GM23338 (cell line): ENCODE results near the gene C1QTNF5. TPM values are rescaled to one million over a fixed set of nuclear protein-coding genes. Genes with fewer than 3 reads are reported as not detected.

Source experiments
- ATAC-seq: fragments of 200-7000 bp; cut with Tn5 transposase; 3 replicates; pipeline ENCODE4 v1.9.1; 2020
- DNase-seq: peaks from one replicate; pipeline ENCODE4 v3.0.0-alpha.2; 2015; ENCODE audit warnings: low spot score
- H2AFZ ChIP-seq: fragments of 200-600 bp; sonication (generic); 2 replicates; pipeline ENCODE4 v1.8.0; 2016; ENCODE audit warnings: antibody characterized with exemption, mild to moderate bottlenecking, moderate library complexity
- H3F3A ChIP-seq: fragments of 200-600 bp; sonication (generic); replicated peaks from 2 replicates; pipeline ENCODE4 v1.8.0; 2017; ENCODE audit warnings: antibody characterized with exemption, mixed run types, low read depth
- H3K27ac ChIP-seq: fragments of 200-600 bp; sonication (generic); 2 replicates; pipeline ENCODE4 v1.6.1; 2016; ENCODE audit warnings: low read depth
- H3K27me3 ChIP-seq: fragments of 200-600 bp; sonication (generic); 2 replicates; pipeline ENCODE4 v1.8.0; 2016; ENCODE audit warnings: mild to moderate bottlenecking, mixed run types, moderate library complexity; ENCODE audit not compliant: insufficient read depth
- H3K36me3 ChIP-seq: fragments of 200-600 bp; sonication (generic); 2 replicates; pipeline ENCODE4 v1.8.0; 2016; ENCODE audit warnings: mild to moderate bottlenecking; ENCODE audit not compliant: insufficient read depth
- H3K4me1 ChIP-seq: fragments of 200-600 bp; sonication (generic); 2 replicates; pipeline ENCODE4 v1.8.0; 2016; ENCODE audit warnings: mild to moderate bottlenecking, moderate library complexity; ENCODE audit not compliant: insufficient read depth
- H3K4me2 ChIP-seq: fragments of 200-600 bp; sonication (generic); 2 replicates; pipeline ENCODE4 v1.7.1; 2017; ENCODE audit warnings: mixed run types
- H3K4me3 ChIP-seq: fragments of 200-600 bp; sonication (generic); 2 replicates; pipeline ENCODE4 v1.6.1; 2016; ENCODE audit warnings: mixed run types
- H3K79me2 ChIP-seq: fragments of 200-600 bp; sonication (generic); replicated peaks from 2 replicates; pipeline ENCODE4 v1.8.0; 2017; ENCODE audit warnings: mild to moderate bottlenecking; ENCODE audit not compliant: insufficient read depth
- H3K9me2 ChIP-seq: fragments of 200-600 bp; sonication (generic); 2 replicates; pipeline ENCODE4 v1.8.0; 2017; ENCODE audit not compliant: insufficient read depth
- H4K20me1 ChIP-seq: fragments of 200-600 bp; sonication (generic); replicated peaks from 2 replicates; pipeline ENCODE4 v1.8.0; 2017; ENCODE audit warnings: mild to moderate bottlenecking; ENCODE audit not compliant: insufficient read depth
- H3K27ac Mint-ChIP-seq: 2 replicates; pipeline ENCODE4 v1.8.0; 2020; ENCODE audit warnings: inconsistent platforms, mild to moderate bottlenecking, moderate library complexity, mixed read lengths
- H3K27me3 Mint-ChIP-seq: 3 replicates; pipeline ENCODE4 v1.8.0; 2022; ENCODE audit warnings: low read depth, mild to moderate bottlenecking, moderate library complexity, mixed read lengths, inconsistent platforms; ENCODE audit not compliant: insufficient read depth, poor library complexity
- H3K36me3 Mint-ChIP-seq: 3 replicates; pipeline ENCODE4 v1.8.0; 2021; ENCODE audit warnings: low read depth, mild to moderate bottlenecking, inconsistent platforms, moderate library complexity, mixed read lengths
- H3K4me1 Mint-ChIP-seq: 3 replicates; pipeline ENCODE4 v1.8.0; 2020; ENCODE audit warnings: mild to moderate bottlenecking, inconsistent platforms, mixed read lengths
- H3K4me3 Mint-ChIP-seq: 3 replicates; pipeline ENCODE4 v1.8.0; 2021; ENCODE audit warnings: moderate library complexity, mild to moderate bottlenecking, inconsistent platforms, mixed read lengths
- H3K9me3 Mint-ChIP-seq: 3 replicates; pipeline ENCODE4 v1.8.0; 2020; ENCODE audit warnings: moderate library complexity, mild to moderate bottlenecking, inconsistent platforms, mixed read lengths
- CREB1 ChIP-seq: fragments of 250-450 bp; sonication (Bioruptor Pico); IDR thresholded peaks from 2 replicates; pipeline ENCODE4 v1.5.0; 2020; ENCODE audit warnings: low read depth, mild to moderate bottlenecking, moderate library complexity
- EZH2phosphoT487 ChIP-seq: fragments of 200-600 bp; sonication (generic); IDR thresholded peaks from one replicate; pipeline ENCODE4 v1.8.1; 2018; ENCODE audit warnings: antibody characterized with exemption; ENCODE audit not compliant: unreplicated experiment
- STAT1 ChIP-seq: IDR thresholded peaks from one replicate; pipeline ENCODE4 v1.6.1; 2016; ENCODE audit warnings: antibody characterized with exemption; ENCODE audit not compliant: unreplicated experiment
- polyA plus RNA-seq: library from polyadenylated mRNA; unstranded; fragments of >200 nt; fragmentation: Nextera tagmentation; extraction: Ambion mirVana; gene quantifications from 2 replicates; pipeline ENCODE4 v1.2.1, GENCODE V29; 2016
- total RNA-seq: library from RNA; depleted of rRNA; stranded (reverse); fragments of >200 nt; shearing (Covaris generic); gene quantifications from 2 replicates; pipeline ENCODE4 v1.2.3, GENCODE V29; 2014
- TF ChIP-seq, protein P1 (sequence below), 2 experiments: fragments of 200-600 bp in 1 of 2; sonication (generic) in 1 of 2; conservative IDR thresholded peaks; 2 replicates each; pipeline versions ENCODE4 v1.5.1 to v1.6.1; 2016 to 2017; ENCODE audit warnings: antibody characterized with exemption in 2 of 2, low read depth in 2 of 2, mild to moderate bottlenecking in 2 of 2, moderate library complexity in 1 of 2
- TF ChIP-seq, protein P2 (sequence below): IDR thresholded peaks from 2 replicates; pipeline ENCODE4 v1.6.1; 2016; ENCODE audit warnings: antibody characterized with exemption

The C1QTNF5 gene
- total and polyA plus RNA-seq, 2 experiments from 2014 or later, result 1.9 TPM

- H3K79me2 ChIP-seq, result 0 out of 2 replicates have a peak, but pooled peaks cover 6% of the 10 kb centered on the region
- peaks cover 6% of the 10 kb centered on the region; the same call in 1 of the 2 replicates for H3F3A ChIP-seq
- Mint-ChIP-seq H3K9me3 (no peaks in the 10 kb centered on the region), H3K4me3 (no peak overlapping the region), H3K36me3 (peaks cover 54% of the 10 kb centered on the region), H3K4me1 (no peaks in the 10 kb centered on the region), H3K27ac (no peak overlapping the region), H3K27me3 (no peaks in the 10 kb centered on the region)
- ATAC-seq (no peak), DNase-seq (no peak)
- peaks cover 40% of the 10 kb centered on the region for H3K36me3 ChIP-seq
- no peak overlapping the region for H2AFZ ChIP-seq
- no peaks in the 10 kb centered on the region; the same call in none of the 2 replicates for H4K20me1 ChIP-seq
- H3K4me2 ChIP-seq, result no peak overlapping the region
- TF ChIP-seq, protein P1, sequence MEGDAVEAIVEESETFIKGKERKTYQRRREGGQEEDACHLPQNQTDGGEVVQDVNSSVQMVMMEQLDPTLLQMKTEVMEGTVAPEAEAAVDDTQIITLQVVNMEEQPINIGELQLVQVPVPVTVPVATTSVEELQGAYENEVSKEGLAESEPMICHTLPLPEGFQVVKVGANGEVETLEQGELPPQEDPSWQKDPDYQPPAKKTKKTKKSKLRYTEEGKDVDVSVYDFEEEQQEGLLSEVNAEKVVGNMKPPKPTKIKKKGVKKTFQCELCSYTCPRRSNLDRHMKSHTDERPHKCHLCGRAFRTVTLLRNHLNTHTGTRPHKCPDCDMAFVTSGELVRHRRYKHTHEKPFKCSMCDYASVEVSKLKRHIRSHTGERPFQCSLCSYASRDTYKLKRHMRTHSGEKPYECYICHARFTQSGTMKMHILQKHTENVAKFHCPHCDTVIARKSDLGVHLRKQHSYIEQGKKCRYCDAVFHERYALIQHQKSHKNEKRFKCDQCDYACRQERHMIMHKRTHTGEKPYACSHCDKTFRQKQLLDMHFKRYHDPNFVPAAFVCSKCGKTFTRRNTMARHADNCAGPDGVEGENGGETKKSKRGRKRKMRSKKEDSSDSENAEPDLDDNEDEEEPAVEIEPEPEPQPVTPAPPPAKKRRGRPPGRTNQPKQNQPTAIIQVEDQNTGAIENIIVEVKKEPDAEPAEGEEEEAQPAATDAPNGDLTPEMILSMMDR (conservative IDR thresholded peaks at IDR 0.05; ENCODE audit: low read depth in 2 of 2), result peak in 1 of 2 experiments; percentile 38; a peak in 2 of 4 replicates
- no peak for TF ChIP-seq CREB1
- no peak overlapping the region for H3K27ac ChIP-seq
- H3K9me2 ChIP-seq, result no peaks in the 10 kb centered on the region
- no peaks in the 10 kb centered on the region for H3K4me1 ChIP-seq
- no peaks in the 10 kb centered on the region for H3K27me3 ChIP-seq
- no peak overlapping the region for H3K4me3 ChIP-seq
Measured at GRCh38 chr11:119295178-119295577, 45.5 kb downstream of the C1QTNF5 start.

DNA sequence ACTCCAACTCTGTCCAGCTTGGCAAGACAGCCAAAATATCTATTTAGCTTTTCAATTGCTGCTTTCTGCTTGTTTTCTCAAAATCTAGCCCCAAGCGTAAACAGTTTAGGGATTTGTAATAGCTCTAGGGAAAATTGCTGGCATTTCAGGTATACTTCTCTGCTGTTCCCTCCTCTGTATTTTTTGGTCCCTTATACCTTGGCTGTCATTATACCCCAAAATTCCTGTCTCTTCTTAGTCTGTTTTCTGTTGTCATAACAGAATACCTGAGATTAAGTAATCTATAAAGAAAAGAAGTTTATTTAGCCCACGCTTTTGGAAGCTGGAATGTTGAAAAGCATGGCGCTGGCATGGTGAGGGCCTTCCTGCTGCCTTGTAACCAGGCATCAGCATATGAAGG, 47.2 kb downstream of the C1QTNF5 start:
- 0 out of 2 replicates have a peak, but pooled peaks cover 6% of the 10 kb centered on the region for H3K79me2 ChIP-seq
- no peak overlapping the region for H3K4me2 ChIP-seq
- no peaks in the 10 kb centered on the region for H3K27me3 ChIP-seq
- no peaks in the 10 kb centered on the region for H3K4me1 ChIP-seq
- TF ChIP-seq, protein P1 (conservative IDR thresholded peaks at IDR 0.05; ENCODE audit: low read depth in 2 of 2), result no peak
- no peak for TF ChIP-seq EZH2phosphoT487
- no peak for TF ChIP-seq STAT1
- TF ChIP-seq, protein P2, sequence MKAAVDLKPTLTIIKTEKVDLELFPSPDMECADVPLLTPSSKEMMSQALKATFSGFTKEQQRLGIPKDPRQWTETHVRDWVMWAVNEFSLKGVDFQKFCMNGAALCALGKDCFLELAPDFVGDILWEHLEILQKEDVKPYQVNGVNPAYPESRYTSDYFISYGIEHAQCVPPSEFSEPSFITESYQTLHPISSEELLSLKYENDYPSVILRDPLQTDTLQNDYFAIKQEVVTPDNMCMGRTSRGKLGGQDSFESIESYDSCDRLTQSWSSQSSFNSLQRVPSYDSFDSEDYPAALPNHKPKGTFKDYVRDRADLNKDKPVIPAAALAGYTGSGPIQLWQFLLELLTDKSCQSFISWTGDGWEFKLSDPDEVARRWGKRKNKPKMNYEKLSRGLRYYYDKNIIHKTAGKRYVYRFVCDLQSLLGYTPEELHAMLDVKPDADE, result no peak
- no peaks in the 10 kb centered on the region for H3K9me2 ChIP-seq
- no peak overlapping the region for H2AFZ ChIP-seq
- no peak overlapping the region for H3K4me3 Mint-ChIP-seq
- H4K20me1 ChIP-seq, result no peaks in the 10 kb centered on the region; the same call in none of the 2 replicates
- H3K36me3 Mint-ChIP-seq, result peaks cover 48% of the 10 kb centered on the region
- H3K27ac Mint-ChIP-seq, result no peak overlapping the region
- DNase-seq, result no peak
- H3K27me3 Mint-ChIP-seq, result peaks cover under 1% of the 10 kb centered on the region
- ATAC-seq, result no peak
- peaks cover 6% of the 10 kb centered on the region; the same call in 1 of the 2 replicates for H3F3A ChIP-seq
- H3K36me3 ChIP-seq, result peaks cover 32% of the 10 kb centered on the region
- no peaks in the 10 kb centered on the region for H3K9me3 Mint-ChIP-seq
- H3K4me1 Mint-ChIP-seq, result no peaks in the 10 kb centered on the region
- no peak overlapping the region for H3K27ac ChIP-seq
- H3K4me3 ChIP-seq, result no peak overlapping the region
